NCI-H187 (cell line): ENCODE results near the gene ANKMY1.
"Not testable (repeated sequence)": the region's sequence is repeated elsewhere in the genome, so short reads cannot be mapped to it uniquely, and the experiment has no call there.

ENCODE experiments used
- DNase-seq, 2 experiments: peaks; one replicate each; lab custom pipeline; 2025; lab: John Stamatoyannopoulos, UW

ANKMY1 gene

GRCh38 chr2:240569523-240569997, 11.8 kb upstream of the ANKMY1 start:
- no peak for DNase-seq

- no peak for DNase-seq
These were observed 11.1 kb upstream of the ANKMY1 start for GRCh38 chr2:240568678-240569522.

GRCh38 chr2:240567872-240568677, 10.3 kb upstream of the ANKMY1 start, which contains the start of gene RNPEPL1:
Gene RNPEPL1 (plus strand): TSS chr2:240568484. CDS start chr2:240568587, 103 bp downstream.
- peak in 1 of 2 experiments; percentile 1 for DNase-seq

- no peak for DNase-seq
These were observed 9.5 kb upstream of the ANKMY1 start for GRCh38 chr2:240567137-240567871.

- peak in 1 of 2 experiments; percentile 41 for DNase-seq
These were observed 8.7 kb upstream of the ANKMY1 start for GRCh38 chr2:240566203-240567136.

- peak in 1 of 2 experiments; percentile 32 for DNase-seq
These were observed 7.8 kb upstream of the ANKMY1 start for GRCh38 chr2:240565333-240566202.

GRCh38 chr2:240564561-240565332, 7.0 kb upstream of the ANKMY1 start:
- no peak for DNase-seq

GRCh38 chr2:240563951-240564560, 6.3 kb upstream of the ANKMY1 start:
- no peak for DNase-seq

- not testable (repeated sequence) for DNase-seq
These were observed 5.4 kb upstream of the ANKMY1 start for GRCh38 chr2:240563231-240563630.

- DNase-seq: no peak
These were observed 3.7 kb upstream of the ANKMY1 start for GRCh38 chr2:240561325-240561971.

GRCh38 chr2:240560480-240561324, 2.9 kb upstream of the ANKMY1 start:
- DNase-seq: peak; percentile 89 to 90

GRCh38 chr2:240560084-240560479, 2.3 kb upstream of the ANKMY1 start, which contains the start of gene DUSP28:
Gene DUSP28 (plus strand): TSS chr2:240560357. CDS start chr2:240560685, 328 bp downstream.
- DNase-seq: peak; percentile 34 to 76

- no peak for DNase-seq
These were observed 1.5 kb upstream of the ANKMY1 start for GRCh38 chr2:240559286-240559685.

- DNase-seq: no peak
These were observed 511 bp upstream of the ANKMY1 start for GRCh38 chr2:240558236-240558761.

GRCh38 chr2:240557101-240557751, 562 bp downstream of the ANKMY1 start:
- no peak for DNase-seq

- no peak for DNase-seq
These were observed 1.2 kb downstream of the ANKMY1 start for GRCh38 chr2:240556553-240557100.
